GM10248 (cell line): ENCODE measurements around the gene GPD2.

Experiments used
- CTCF ChIA-PET: fragments of 300-600 bp; sonication (Branson Sonifier 250); formaldehyde crosslinking; extraction: SDS; loops from one replicate; lab custom pipeline; 2021; ENCODE audit warnings: antibody characterized with exemption; lab: Yijun Ruan, JAX
- POLR2A ChIA-PET: fragments of 350-650 bp; sonication (Branson Sonifier 250); formaldehyde crosslinking; extraction: SDS; loops from one replicate; lab custom pipeline; 2020; ENCODE audit warnings: antibody characterized with exemption; lab: Yijun Ruan, JAX
- DNase-seq: peaks from one replicate; pipeline ENCODE4 v3.0.0; 2012; ENCODE audit errors: extremely low spot score
- TF ChIP-seq, protein P1 (sequence below): IDR thresholded peaks from 2 replicates; pipeline ENCODE4 v1.5.1; 2012; ENCODE audit warnings: mild to moderate bottlenecking, low read depth; ENCODE audit errors: extremely low read depth, missing control alignments, control extremely low read depth

GPD2 gene

DNA sequence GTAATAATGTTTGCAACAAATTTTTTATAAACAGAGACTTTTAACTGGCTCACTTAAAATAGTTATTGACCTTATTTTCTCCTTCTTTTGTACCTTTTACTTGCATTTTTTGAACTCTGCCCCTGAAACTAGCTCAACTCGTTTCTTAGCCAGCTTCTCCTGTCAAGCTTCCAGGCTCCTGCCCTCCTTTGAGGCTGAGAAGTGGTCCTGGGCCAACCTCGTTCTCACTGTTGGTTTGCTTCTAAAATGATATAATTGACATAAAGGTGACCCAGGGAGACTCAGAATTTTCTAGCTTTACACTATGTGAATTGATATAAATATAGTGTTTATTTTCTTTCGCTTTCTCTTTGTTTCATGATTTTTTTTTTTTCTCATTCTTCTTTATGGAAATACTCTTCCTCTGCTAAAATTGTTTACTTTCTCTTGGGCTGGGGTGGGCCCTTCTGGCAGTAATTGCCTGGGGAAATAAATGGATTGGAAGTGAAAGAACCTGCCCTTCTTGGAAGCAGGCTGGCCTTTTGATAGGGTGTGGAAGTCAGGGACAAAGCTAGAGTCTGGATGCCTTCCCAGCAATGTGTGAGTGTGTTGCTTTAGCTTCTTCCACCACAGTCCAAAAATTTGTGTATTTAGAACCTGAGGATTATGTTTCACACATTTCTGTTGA lies 30.7 kb downstream of the GPD2 start:
- no peak for DNase-seq
- POLR2A ChIA-PET, result no interaction called here
- CTCF ChIA-PET, result interaction anchor here (1.2 to 1.9 kb wide), 5 partner anchors 9 to 106 kb away, joined by 3 to 5 read pairs (median 4); no protein-coding TSS in a partner anchor
- TF ChIP-seq, protein P1, sequence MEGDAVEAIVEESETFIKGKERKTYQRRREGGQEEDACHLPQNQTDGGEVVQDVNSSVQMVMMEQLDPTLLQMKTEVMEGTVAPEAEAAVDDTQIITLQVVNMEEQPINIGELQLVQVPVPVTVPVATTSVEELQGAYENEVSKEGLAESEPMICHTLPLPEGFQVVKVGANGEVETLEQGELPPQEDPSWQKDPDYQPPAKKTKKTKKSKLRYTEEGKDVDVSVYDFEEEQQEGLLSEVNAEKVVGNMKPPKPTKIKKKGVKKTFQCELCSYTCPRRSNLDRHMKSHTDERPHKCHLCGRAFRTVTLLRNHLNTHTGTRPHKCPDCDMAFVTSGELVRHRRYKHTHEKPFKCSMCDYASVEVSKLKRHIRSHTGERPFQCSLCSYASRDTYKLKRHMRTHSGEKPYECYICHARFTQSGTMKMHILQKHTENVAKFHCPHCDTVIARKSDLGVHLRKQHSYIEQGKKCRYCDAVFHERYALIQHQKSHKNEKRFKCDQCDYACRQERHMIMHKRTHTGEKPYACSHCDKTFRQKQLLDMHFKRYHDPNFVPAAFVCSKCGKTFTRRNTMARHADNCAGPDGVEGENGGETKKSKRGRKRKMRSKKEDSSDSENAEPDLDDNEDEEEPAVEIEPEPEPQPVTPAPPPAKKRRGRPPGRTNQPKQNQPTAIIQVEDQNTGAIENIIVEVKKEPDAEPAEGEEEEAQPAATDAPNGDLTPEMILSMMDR, result no peak

DNA sequence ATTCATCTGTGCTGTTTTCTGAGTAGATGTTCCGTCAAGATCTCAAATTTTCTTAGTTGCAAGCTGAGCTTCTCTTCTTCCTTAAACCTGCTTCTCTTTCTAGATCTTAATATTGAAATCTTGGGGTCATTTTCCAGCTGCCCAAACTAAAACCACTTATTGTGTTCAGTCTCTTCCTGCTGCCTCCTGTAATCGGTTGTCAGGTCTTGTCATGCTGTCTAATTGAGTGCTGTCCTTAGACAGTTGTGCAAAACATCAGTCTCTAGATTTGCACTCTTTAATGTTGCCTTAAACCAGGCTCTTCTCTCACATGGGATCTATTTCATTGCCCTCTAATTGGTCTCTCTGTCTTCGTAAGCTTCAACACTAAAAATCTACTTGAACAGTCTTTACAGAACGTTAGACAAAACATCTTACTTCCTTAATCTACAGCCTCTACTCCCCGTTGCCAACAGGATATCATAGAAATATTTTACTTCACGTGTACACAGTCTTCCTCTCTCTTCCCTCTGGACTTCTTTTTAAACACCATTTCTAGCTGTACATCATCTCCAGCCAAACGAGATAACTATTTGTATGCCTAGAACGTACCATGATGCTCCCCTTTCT lies 34.9 kb downstream of the GPD2 start:
- ChIA-PET POLR2A (no interaction called here), CTCF (interaction anchor here (1.0 to 2.4 kb wide), 3 partner anchors 11 to 33 kb away, joined by 3 to 10 read pairs (median 4); no protein-coding TSS in a partner anchor)
- no peak for DNase-seq
- TF ChIP-seq, protein P1, result no peak

- DNase-seq, result no peak
- POLR2A ChIA-PET, result no interaction called here
- TF ChIP-seq, protein P1, result no peak
- CTCF ChIA-PET, result interaction anchor here (1.0 to 2.4 kb wide), 7 partner anchors 10 to 136 kb away, joined by 3 to 10 read pairs (median 3); no protein-coding TSS in a partner anchor
These were observed 35.6 kb downstream of the GPD2 start for GRCh38 chr2:156471762-156472161.

DNA sequence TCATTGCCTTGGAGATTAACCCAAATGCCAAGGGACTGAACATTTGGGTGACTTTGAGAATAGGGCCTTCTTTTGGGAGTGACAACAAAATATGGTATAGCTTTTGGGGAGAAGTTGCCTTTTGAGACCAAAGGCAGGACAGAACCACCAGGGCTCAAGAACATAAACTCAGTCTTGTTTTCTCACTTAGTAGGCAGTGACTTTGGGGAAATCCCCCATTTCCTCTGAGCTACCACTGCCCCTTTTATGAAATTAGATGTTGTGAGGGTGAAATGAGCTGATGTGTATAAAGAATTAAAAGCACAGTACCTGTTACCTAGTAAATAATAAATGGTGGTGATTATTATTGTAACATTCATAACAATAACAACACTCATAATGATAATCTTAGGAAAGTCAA lies 36.5 kb downstream of the GPD2 start:
- CTCF ChIA-PET, result interaction anchor here (0.9 to 2.4 kb wide), 7 partner anchors 9 to 137 kb away, joined by 3 to 10 read pairs (median 3); no protein-coding TSS in a partner anchor
- POLR2A ChIA-PET, result no interaction called here
- DNase-seq, result no peak
- TF ChIP-seq, protein P1, result no peak

DNA sequence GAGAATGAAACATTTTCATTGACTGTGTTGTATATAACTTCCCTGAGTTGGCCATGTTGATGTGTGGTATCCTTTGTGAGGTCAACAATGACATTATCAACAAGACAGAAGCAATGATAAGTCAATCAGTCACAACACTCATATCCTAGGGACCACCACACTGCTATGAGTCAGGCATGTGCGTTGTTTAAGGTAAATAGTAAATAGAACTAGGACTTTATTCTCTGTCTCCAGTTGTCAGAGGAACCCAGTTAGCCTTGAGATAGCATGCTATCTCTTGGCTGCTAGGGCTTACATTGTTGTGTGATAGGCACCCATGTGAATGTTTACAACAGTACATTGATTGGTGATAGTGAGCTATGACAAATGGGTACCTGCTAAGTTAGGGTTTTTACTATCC lies 37.3 kb downstream of the GPD2 start:
- TF ChIP-seq, protein P1, result no peak
- CTCF ChIA-PET, result interaction anchor here (0.9 to 2.4 kb wide), 4 partner anchors 8 to 73 kb away, joined by 3 to 10 read pairs (median 3); no protein-coding TSS in a partner anchor
- POLR2A ChIA-PET, result no interaction called here

DNA sequence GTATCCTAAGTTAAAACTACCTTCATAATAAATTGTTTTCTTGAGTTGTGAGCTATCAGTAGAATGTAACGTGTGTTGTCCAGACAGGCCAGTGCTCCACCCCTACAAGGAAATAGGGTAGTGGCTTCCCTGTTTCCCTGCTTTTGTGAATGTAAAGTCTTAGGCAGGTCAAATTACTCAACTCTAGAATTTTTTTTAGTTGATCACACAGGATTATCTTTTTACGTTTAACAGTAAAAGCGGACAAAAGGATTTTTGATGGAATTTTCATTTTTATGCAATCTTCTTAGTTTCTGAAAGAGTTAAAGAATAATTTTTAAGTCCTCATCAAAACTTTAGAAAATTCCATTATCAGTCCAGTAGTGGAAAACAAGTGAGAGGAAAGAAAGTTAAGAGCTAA lies 38.2 kb downstream of the GPD2 start:
- no peak for DNase-seq
- TF ChIP-seq, protein P1, result no peak
- CTCF ChIA-PET, result interaction anchor here (0.8 kb wide), 2 partner anchors 12 to 17 kb away, joined by 3 read pairs; no protein-coding TSS in a partner anchor
- POLR2A ChIA-PET, result no interaction called here

More for the DNA sequence above, 37.3 kb downstream of the GPD2 start:
- DNase-seq, result no peak
